Middle frontal gyrus (tissue), 1 donor: ENCODE results near the gene FSTL5.

ENCODE experiments used
- DNase-seq: peaks from one replicate; pipeline ENCODE4 v3.0.0-alpha.2; 2015; ENCODE audit warnings: low spot score; ENCODE audit errors: extremely low spot score

FSTL5 gene

GRCh38 chr4:161342881-161343568 lies 820.8 kb downstream of the FSTL5 start:
- no peak for DNase-seq

- DNase-seq, result no peak
Measured at GRCh38 chr4:161336621-161337020, 827.2 kb downstream of the FSTL5 start.

GRCh38 chr4:161336016-161336530 lies 827.7 kb downstream of the FSTL5 start:
- DNase-seq, result no peak
